ENCODE measurements around the gene SNCAIP.

The SNCAIP gene

DNA sequence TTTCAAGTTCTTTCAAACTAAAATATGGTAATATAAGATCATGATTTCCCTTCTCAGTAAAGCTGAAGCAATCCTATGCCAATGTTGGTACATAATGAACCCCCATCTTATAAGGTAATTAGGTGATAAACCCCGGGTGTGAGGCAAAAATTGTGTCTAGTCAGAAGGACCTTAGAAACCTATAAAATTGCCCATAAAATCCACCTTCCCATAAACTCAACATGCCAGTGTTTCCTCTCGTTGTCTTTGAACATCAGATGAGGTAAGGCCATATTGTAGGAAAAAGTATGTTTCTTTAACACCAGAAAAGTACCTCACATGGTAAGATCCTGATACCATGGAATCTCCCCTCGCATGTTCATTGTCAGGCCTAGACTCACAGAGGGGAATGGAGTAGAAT lies 43.3 kb downstream of the SNCAIP start:
- Histone ChIP-seq H3K18ac (ENCODE audit: low read length) (no peak overlapping the region), H4K91ac (ENCODE audit: low read depth, low read length, poor library complexity) (no peak overlapping the region), H3K4ac (ENCODE audit: low read length) (no peak overlapping the region), H3K9ac (ENCODE audit: low read depth, low read length, poor library complexity) (no peak overlapping the region), H3K79me1 (ENCODE audit: low read depth, low read length) (no peaks in the 10 kb centered on the region), H2BK12ac (ENCODE audit: low read length) (no peak overlapping the region), H2BK5ac (ENCODE audit: low read length) (no peak overlapping the region), H2AK5ac (ENCODE audit: low read depth, low read length) (no peak overlapping the region), H2BK120ac (ENCODE audit: low read depth, low read length) (no peak overlapping the region), H2AFZ (ENCODE audit: low read length) (no peak overlapping the region), H3K27me3 (ENCODE audit: control insufficient read depth in 3 of 3, insufficient read depth in 3 of 3, low read depth in 1 of 3, low read length in 3 of 3) (no peaks in the 10 kb centered on the region), H3K4me3 (ENCODE audit: low read length in 2 of 2) (no peak overlapping the region), H2BK15ac (ENCODE audit: low read length) (no peak overlapping the region), H3K36me3 (replicated peaks in 1 of 2; ENCODE audit: control insufficient read depth in 2 of 2, insufficient read depth in 2 of 2, low read length in 2 of 2) (no peaks in the 10 kb centered on the region), H3K14ac (ENCODE audit: low read length) (no peak overlapping the region), H3K27ac (replicated peaks; ENCODE audit: low read length) (no peak overlapping the region), H3K9me3 (replicated peaks in 1 of 2; ENCODE audit: control insufficient read depth in 2 of 2, insufficient read depth in 1 of 2, low read depth in 1 of 2, low read length in 2 of 2) (no peaks in the 10 kb centered on the region), H3K4me2 (ENCODE audit: insufficient read depth, low read length, poor library complexity, severe bottlenecking) (no peak overlapping the region), H4K8ac (ENCODE audit: low read depth, low read length) (no peak overlapping the region), H3K23ac (ENCODE audit: low read depth, low read length, poor library complexity) (no peak overlapping the region), H3K4me1 (ENCODE audit: control insufficient read depth in 2 of 2, insufficient read depth in 1 of 2, low read depth in 1 of 2, low read length in 2 of 2) (peaks cover 5 to 6% of the 10 kb centered on the region in 2 donors)
- no CpG with 5 or more reads among the region's 3 CpGs for WGBS, 2 donors (ENCODE audit: extremely low coverage in 2 of 2, insufficient read length in 2 of 2, insufficient replicate concordance in 1 of 2)
- no peak for DNase-seq (ENCODE audit: low spot score)

DNA sequence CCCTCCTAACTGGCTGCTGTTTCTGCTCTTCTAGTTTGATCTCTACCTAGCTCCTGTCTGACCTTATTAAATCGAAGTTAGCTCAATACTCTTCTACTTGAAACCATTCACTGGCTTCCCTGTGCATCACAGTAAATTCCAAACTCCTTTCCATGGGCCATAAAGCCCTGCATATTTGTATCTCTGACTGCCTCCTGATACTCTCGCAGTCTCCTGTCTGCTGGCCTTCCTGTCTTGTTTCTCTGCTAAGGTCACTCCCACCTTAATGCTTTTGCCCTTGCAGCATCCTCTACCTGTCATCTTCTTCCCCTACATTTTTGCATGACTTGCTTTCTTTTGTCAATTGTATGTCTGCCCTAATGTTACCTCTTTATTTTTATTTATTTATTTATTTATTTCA lies 44.8 kb downstream of the SNCAIP start:
- Histone ChIP-seq H2AFZ (ENCODE audit: low read length) (no peak overlapping the region), H3K4me2 (ENCODE audit: insufficient read depth, low read length, poor library complexity, severe bottlenecking) (no peak overlapping the region), H3K18ac (ENCODE audit: low read length) (no peak overlapping the region), H2AK5ac (ENCODE audit: low read depth, low read length) (no peak overlapping the region), H3K14ac (ENCODE audit: low read length) (no peak overlapping the region), H3K23ac (ENCODE audit: low read depth, low read length, poor library complexity) (no peak overlapping the region), H2BK15ac (ENCODE audit: low read length) (no peak overlapping the region), H3K9ac (ENCODE audit: low read depth, low read length, poor library complexity) (no peak overlapping the region), H2BK12ac (ENCODE audit: low read length) (no peak overlapping the region), H3K4me1 (ENCODE audit: control insufficient read depth in 2 of 2, insufficient read depth in 1 of 2, low read depth in 1 of 2, low read length in 2 of 2) (peaks cover 5% of the 10 kb centered on the region in 2 donors), H3K27me3 (ENCODE audit: control insufficient read depth in 3 of 3, insufficient read depth in 3 of 3, low read depth in 1 of 3, low read length in 3 of 3) (no peaks in the 10 kb centered on the region), H3K27ac (replicated peaks; ENCODE audit: low read length) (no peak overlapping the region), H4K91ac (ENCODE audit: low read depth, low read length, poor library complexity) (no peak overlapping the region), H3K4ac (ENCODE audit: low read length) (no peak overlapping the region), H3K9me3 (replicated peaks in 1 of 2; ENCODE audit: control insufficient read depth in 2 of 2, insufficient read depth in 1 of 2, low read depth in 1 of 2, low read length in 2 of 2) (no peaks in the 10 kb centered on the region), H3K79me1 (ENCODE audit: low read depth, low read length) (no peaks in the 10 kb centered on the region), H3K4me3 (ENCODE audit: low read length in 2 of 2) (no peak overlapping the region), H4K8ac (ENCODE audit: low read depth, low read length) (no peak overlapping the region), H2BK5ac (ENCODE audit: low read length) (no peak overlapping the region), H2BK120ac (ENCODE audit: low read depth, low read length) (no peak overlapping the region), H3K36me3 (replicated peaks in 1 of 2; ENCODE audit: control insufficient read depth in 2 of 2, insufficient read depth in 2 of 2, low read length in 2 of 2) (no peaks in the 10 kb centered on the region)
- no peak for DNase-seq (ENCODE audit: low spot score)
- no CpG with 5 or more reads among the region's 2 CpGs for WGBS, 2 donors (ENCODE audit: extremely low coverage in 2 of 2, insufficient read length in 2 of 2, insufficient replicate concordance in 1 of 2)

GRCh38 chr5:122358372-122358979 lies 46.4 kb downstream of the SNCAIP start:
- Histone ChIP-seq H3K27me3 (ENCODE audit: control insufficient read depth in 3 of 3, insufficient read depth in 3 of 3, low read depth in 1 of 3, low read length in 3 of 3) (no peaks in the 10 kb centered on the region), H4K91ac (ENCODE audit: low read depth, low read length, poor library complexity) (no peak overlapping the region), H3K79me1 (ENCODE audit: low read depth, low read length) (no peaks in the 10 kb centered on the region), H2BK120ac (ENCODE audit: low read depth, low read length) (no peak overlapping the region), H2BK5ac (ENCODE audit: low read length) (no peak overlapping the region), H3K4ac (ENCODE audit: low read length) (no peak overlapping the region), H3K23ac (ENCODE audit: low read depth, low read length, poor library complexity) (no peak overlapping the region), H3K9me3 (replicated peaks in 1 of 2; ENCODE audit: control insufficient read depth in 2 of 2, insufficient read depth in 1 of 2, low read depth in 1 of 2, low read length in 2 of 2) (no peaks in the 10 kb centered on the region), H3K14ac (ENCODE audit: low read length) (no peak overlapping the region), H3K18ac (ENCODE audit: low read length) (no peak overlapping the region), H2BK15ac (ENCODE audit: low read length) (no peak overlapping the region), H2AFZ (ENCODE audit: low read length) (no peak overlapping the region), H3K36me3 (replicated peaks in 1 of 2; ENCODE audit: control insufficient read depth in 2 of 2, insufficient read depth in 2 of 2, low read length in 2 of 2) (no peaks in the 10 kb centered on the region), H2AK5ac (ENCODE audit: low read depth, low read length) (no peak overlapping the region), H4K8ac (ENCODE audit: low read depth, low read length) (no peak overlapping the region), H3K4me1 (ENCODE audit: control insufficient read depth in 2 of 2, insufficient read depth in 1 of 2, low read depth in 1 of 2, low read length in 2 of 2) (peaks cover 5% of the 10 kb centered on the region in 2 donors), H2BK12ac (ENCODE audit: low read length) (no peak overlapping the region), H3K9ac (ENCODE audit: low read depth, low read length, poor library complexity) (no peak overlapping the region), H3K4me2 (ENCODE audit: insufficient read depth, low read length, poor library complexity, severe bottlenecking) (no peak overlapping the region), H3K27ac (replicated peaks; ENCODE audit: low read length) (no peak overlapping the region), H3K4me3 (ENCODE audit: low read length in 2 of 2) (no peak overlapping the region)
- WGBS, 2 donors (ENCODE audit: extremely low coverage in 2 of 2, insufficient read length in 2 of 2, insufficient replicate concordance in 1 of 2): no CpG with 5 or more reads among the region's 4 CpGs
- no peak for DNase-seq (ENCODE audit: low spot score)

- no peak overlapping the region for H4K91ac ChIP-seq (ENCODE audit: low read depth, low read length, poor library complexity)
- H3K36me3 ChIP-seq (replicated peaks in 1 of 2; ENCODE audit: control insufficient read depth in 2 of 2, insufficient read depth in 2 of 2, low read length in 2 of 2): no peaks in the 10 kb centered on the region
- no peak overlapping the region for H2BK120ac ChIP-seq (ENCODE audit: low read depth, low read length)
- no peak for DNase-seq (ENCODE audit: low spot score)
- H2BK12ac ChIP-seq (ENCODE audit: low read length): no peak overlapping the region
- no peak overlapping the region for H4K8ac ChIP-seq (ENCODE audit: low read depth, low read length)
- H3K4me1 ChIP-seq (ENCODE audit: control insufficient read depth in 2 of 2, insufficient read depth in 1 of 2, low read depth in 1 of 2, low read length in 2 of 2): no peaks in the 10 kb centered on the region
- no peak overlapping the region for H3K23ac ChIP-seq (ENCODE audit: low read depth, low read length, poor library complexity)
- no peak overlapping the region for H2AFZ ChIP-seq (ENCODE audit: low read length)
- no peak overlapping the region for H3K4me2 ChIP-seq (ENCODE audit: insufficient read depth, low read length, poor library complexity, severe bottlenecking)
- H3K27me3 ChIP-seq (ENCODE audit: control insufficient read depth in 3 of 3, insufficient read depth in 3 of 3, low read depth in 1 of 3, low read length in 3 of 3): no peaks in the 10 kb centered on the region
- no peak overlapping the region for H3K18ac ChIP-seq (ENCODE audit: low read length)
- no peak overlapping the region for H2BK15ac ChIP-seq (ENCODE audit: low read length)
- no peak overlapping the region for H2BK5ac ChIP-seq (ENCODE audit: low read length)
- no peaks in the 10 kb centered on the region for H3K9me3 ChIP-seq (replicated peaks in 1 of 2; ENCODE audit: control insufficient read depth in 2 of 2, insufficient read depth in 1 of 2, low read depth in 1 of 2, low read length in 2 of 2)
- H3K14ac ChIP-seq (ENCODE audit: low read length): no peak overlapping the region
- H3K4me3 ChIP-seq (ENCODE audit: low read length in 2 of 2): no peak overlapping the region
- no peak overlapping the region for H3K4ac ChIP-seq (ENCODE audit: low read length)
- H3K27ac ChIP-seq (replicated peaks; ENCODE audit: low read length): no peak overlapping the region
- H3K79me1 ChIP-seq (ENCODE audit: low read depth, low read length): no peaks in the 10 kb centered on the region
- no peak overlapping the region for H2AK5ac ChIP-seq (ENCODE audit: low read depth, low read length)
- WGBS, 2 donors (ENCODE audit: extremely low coverage in 2 of 2, insufficient read length in 2 of 2, insufficient replicate concordance in 1 of 2): no CpG with 5 or more reads among the region's 4 CpGs
- H3K9ac ChIP-seq (ENCODE audit: low read depth, low read length, poor library complexity): no peak overlapping the region
Measured at GRCh38 chr5:122362361-122362760, 50.3 kb downstream of the SNCAIP start.
